Measurements from ENCODE around the gene SLC22A3.

DNA sequence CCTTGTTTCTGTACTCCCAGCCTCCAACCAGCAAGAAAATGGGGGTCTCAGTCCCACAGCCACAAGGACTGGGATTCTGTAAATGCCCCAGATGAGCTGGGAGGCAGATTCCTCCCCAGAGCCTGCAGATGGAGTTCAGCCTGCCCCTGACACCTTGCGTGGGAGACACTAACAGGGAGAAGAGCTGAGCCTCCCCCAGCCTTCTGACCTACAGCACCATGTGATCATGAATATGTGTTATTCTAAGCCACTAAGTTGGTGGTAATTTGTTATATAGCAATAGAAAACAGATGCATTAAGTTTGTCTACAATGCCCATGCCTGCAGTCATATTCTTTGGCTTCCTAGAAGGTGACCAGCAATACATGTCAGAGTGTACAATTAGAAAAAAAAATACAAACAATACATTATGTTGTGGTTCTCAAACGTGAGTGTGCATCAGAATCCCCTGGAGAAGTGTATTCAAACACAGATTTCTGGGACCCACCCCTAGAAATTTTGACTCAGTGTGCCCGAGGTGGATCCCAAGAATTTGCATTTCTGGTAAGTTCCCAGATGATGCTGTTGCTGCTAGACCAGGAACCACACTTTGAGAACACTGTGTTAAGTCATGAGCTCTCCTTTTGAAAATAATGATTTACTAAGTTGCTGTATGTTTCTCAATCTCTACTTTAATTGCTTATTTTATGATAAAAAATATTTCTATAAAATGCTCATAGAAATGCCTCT is 39.9 kb downstream of the SLC22A3 start:
- TF ChIP-seq, protein P1, sequence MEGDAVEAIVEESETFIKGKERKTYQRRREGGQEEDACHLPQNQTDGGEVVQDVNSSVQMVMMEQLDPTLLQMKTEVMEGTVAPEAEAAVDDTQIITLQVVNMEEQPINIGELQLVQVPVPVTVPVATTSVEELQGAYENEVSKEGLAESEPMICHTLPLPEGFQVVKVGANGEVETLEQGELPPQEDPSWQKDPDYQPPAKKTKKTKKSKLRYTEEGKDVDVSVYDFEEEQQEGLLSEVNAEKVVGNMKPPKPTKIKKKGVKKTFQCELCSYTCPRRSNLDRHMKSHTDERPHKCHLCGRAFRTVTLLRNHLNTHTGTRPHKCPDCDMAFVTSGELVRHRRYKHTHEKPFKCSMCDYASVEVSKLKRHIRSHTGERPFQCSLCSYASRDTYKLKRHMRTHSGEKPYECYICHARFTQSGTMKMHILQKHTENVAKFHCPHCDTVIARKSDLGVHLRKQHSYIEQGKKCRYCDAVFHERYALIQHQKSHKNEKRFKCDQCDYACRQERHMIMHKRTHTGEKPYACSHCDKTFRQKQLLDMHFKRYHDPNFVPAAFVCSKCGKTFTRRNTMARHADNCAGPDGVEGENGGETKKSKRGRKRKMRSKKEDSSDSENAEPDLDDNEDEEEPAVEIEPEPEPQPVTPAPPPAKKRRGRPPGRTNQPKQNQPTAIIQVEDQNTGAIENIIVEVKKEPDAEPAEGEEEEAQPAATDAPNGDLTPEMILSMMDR (IDR thresholded peaks at IDR 0.05) = no peak
- TF ChIP-seq EP300 (IDR thresholded peaks at IDR 0.05) = no peak
- no peak for TF ChIP-seq POLR2A (IDR thresholded peaks at IDR 0.05)

Data from gastroesophageal sphincter (tissue), 3 donors.